Hematopoietic multipotent progenitor cell (in vitro differentiated cells): Measurements from ENCODE around the gene IGF1R. TPM values are rescaled to one million over a fixed set of nuclear protein-coding genes. Genes with fewer than 3 reads are reported as not detected.

Experiments used
- DNase-seq, 3 donors: peaks; one replicate each; pipeline ENCODE4 v3.0.0-alpha.2; 2011 to 2015; ENCODE audit warnings: low read depth in 2 of 3, low spot score in 2 of 3
- total RNA-seq: library from RNA; depleted of rRNA; stranded (reverse); fragments of >200 nt; gene quantifications from one replicate; pipeline ENCODE4 v1.2.3, GENCODE V29; 2012

IGF1R gene
- total RNA-seq, 1 donor, result 81.9 TPM

GRCh38 chr15:98668566-98669308, 20.4 kb downstream of the IGF1R start:
- peak in 1 of 3 donors; percentile 15 for DNase-seq

- no peak for DNase-seq
Measured at GRCh38 chr15:98669638-98670037, 21.3 kb downstream of the IGF1R start.

- DNase-seq, result no peak
Measured at GRCh38 chr15:98671060-98672008, 23.0 kb downstream of the IGF1R start.

GRCh38 chr15:98673133-98673532, 24.8 kb downstream of the IGF1R start:
- DNase-seq, result no peak

- no peak for DNase-seq
Measured at GRCh38 chr15:98674336-98674735, 26.0 kb downstream of the IGF1R start.

GRCh38 chr15:98676586-98677270, 28.4 kb downstream of the IGF1R start:
- DNase-seq, result no peak

GRCh38 chr15:98677345-98678059, 29.2 kb downstream of the IGF1R start:
- DNase-seq, result no peak

- no peak for DNase-seq
Measured at GRCh38 chr15:98678484-98678883, 30.1 kb downstream of the IGF1R start.

- no peak for DNase-seq
Measured at GRCh38 chr15:98681061-98681460, 32.7 kb downstream of the IGF1R start.

- DNase-seq, result no peak
Measured at GRCh38 chr15:98682992-98683701, 34.8 kb downstream of the IGF1R start.

- DNase-seq, result no peak
Measured at GRCh38 chr15:98683831-98684230, 35.5 kb downstream of the IGF1R start.

- peak in 1 of 3 donors; percentile 12 for DNase-seq
Measured at GRCh38 chr15:98684436-98684835, 36.1 kb downstream of the IGF1R start.

- no peak for DNase-seq
Measured at GRCh38 chr15:98684995-98685525, 36.7 kb downstream of the IGF1R start.

- no peak for DNase-seq
Measured at GRCh38 chr15:98686983-98687382, 38.6 kb downstream of the IGF1R start.

- no peak for DNase-seq
Measured at GRCh38 chr15:98689431-98689861, 41.1 kb downstream of the IGF1R start.

- no peak for DNase-seq
Measured at GRCh38 chr15:98690272-98690950, 42.1 kb downstream of the IGF1R start.

- no peak for DNase-seq
Measured at GRCh38 chr15:98692213-98692612, 43.9 kb downstream of the IGF1R start.

- DNase-seq, result no peak
Measured at GRCh38 chr15:98694161-98694560, 45.8 kb downstream of the IGF1R start.

GRCh38 chr15:98698792-98699191, 50.5 kb downstream of the IGF1R start:
- DNase-seq, result no peak
